ENCODE data around the gene PBRM1.

The PBRM1 gene

GRCh38 chr3:52574056-52574965 is 111.4 kb downstream of the PBRM1 start:
- in situ Hi-C loops (cut with HindIII; ENCODE audit: low pct_unique_long_range_greater_than_20kb, low sequenced_read_pairs): no loop called here
- no peak for DNase-seq (ENCODE audit: low read depth in 1 of 2, low spot score in 1 of 2)
- TF ChIP-seq JUND (IDR thresholded peaks at IDR 0.05; ENCODE audit: low read depth): no peak

GRCh38 chr3:52572221-52572620 is 113.5 kb downstream of the PBRM1 start:
- TF ChIP-seq JUND (IDR thresholded peaks at IDR 0.05; ENCODE audit: low read depth): no peak
- in situ Hi-C loops (cut with HindIII; ENCODE audit: low pct_unique_long_range_greater_than_20kb, low sequenced_read_pairs): no loop called here

GRCh38 chr3:52570076-52570475 is 115.6 kb downstream of the PBRM1 start:
- in situ Hi-C loops (cut with HindIII; ENCODE audit: low pct_unique_long_range_greater_than_20kb, low sequenced_read_pairs): no loop called here
- DNase-seq (ENCODE audit: low read depth in 1 of 2, low spot score in 1 of 2): no peak
- TF ChIP-seq JUND (IDR thresholded peaks at IDR 0.05; ENCODE audit: low read depth): no peak

More at GRCh38 chr3:52572221-52572620, 113.5 kb downstream of the PBRM1 start:
- DNase-seq (ENCODE audit: low read depth in 1 of 2, low spot score in 1 of 2): no peak

DNA sequence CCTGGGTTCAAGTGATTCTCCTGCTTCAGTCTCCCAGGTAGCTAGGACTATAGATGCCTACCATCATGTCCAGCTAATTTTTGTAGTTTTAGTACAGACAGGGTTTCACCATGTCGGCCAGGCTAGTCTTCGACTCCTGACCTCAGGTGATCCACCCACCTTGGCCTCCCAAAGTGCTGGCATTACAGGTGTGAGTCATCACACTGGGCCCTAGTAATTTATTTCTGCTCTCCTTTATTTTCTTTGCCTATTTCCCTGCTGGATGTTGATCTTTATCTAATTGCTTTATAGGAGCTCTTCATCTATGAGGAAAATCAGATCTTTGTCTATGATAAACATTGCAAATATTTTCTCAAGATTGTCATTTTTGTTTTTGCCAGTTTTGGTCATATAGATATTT is 117.6 kb downstream of the PBRM1 start:
- in situ Hi-C loops (cut with HindIII; ENCODE audit: low pct_unique_long_range_greater_than_20kb, low sequenced_read_pairs): no loop called here
- no peak for TF ChIP-seq JUND (IDR thresholded peaks at IDR 0.05; ENCODE audit: low read depth)
- no peak for DNase-seq (ENCODE audit: low read depth in 1 of 2, low spot score in 1 of 2)

DNA sequence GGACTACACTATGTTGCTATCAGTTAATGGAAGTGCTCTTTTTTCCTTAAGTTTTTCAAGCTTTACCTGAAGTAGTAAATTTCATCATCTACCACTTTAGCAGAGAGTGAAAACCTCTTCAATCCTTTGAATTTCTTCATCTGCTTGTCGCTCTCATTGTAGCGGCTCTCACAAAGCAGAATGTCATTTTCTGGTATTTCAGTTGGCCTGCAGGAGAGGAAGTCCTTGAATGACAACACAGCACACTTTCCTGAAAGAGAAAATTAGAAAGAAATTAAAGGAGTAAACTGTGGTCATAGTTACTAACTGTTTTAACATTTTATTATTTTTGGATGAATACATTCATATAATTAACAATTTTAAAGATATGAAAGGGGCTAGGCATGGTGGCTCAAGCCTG is 121.7 kb downstream of the PBRM1 start:
- TF ChIP-seq JUND (IDR thresholded peaks at IDR 0.05; ENCODE audit: low read depth): no peak
- no peak for DNase-seq (ENCODE audit: low read depth in 1 of 2, low spot score in 1 of 2)
- in situ Hi-C loops (cut with HindIII; ENCODE audit: low pct_unique_long_range_greater_than_20kb, low sequenced_read_pairs): no loop called here

DNA sequence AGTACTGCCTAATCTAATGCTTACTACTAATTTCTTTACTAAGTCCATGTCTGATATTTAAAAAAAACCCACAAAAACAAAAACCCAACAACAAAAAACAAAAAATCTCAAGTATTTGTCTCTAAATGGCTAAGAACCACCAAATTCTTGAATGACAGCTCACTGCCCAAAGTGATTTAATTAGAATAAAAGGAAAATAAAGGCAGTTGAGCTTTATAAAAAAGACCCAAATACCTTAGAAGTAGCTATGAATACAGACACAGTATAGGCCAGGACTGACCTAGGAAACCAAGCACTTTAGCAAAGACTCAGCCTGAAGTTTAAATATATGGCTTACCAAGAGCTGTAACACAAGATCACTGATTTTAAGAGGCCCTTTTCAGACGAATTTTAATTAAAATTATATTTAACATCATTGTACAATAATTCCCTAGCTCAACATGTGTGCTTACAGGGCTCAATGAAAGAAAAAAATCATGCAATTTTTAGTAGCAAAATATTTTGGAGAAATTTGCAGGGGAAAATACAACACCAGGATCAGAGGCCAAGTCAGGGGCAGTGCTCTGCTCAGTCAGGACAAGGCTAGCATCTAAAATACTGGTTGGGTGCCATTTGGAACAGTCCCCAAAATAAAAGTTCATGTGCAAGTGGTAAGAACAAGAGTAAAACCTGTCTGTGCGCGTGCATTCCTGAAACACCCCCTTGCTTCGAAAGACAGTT is 124.5 kb downstream of the PBRM1 start:
- no peak for TF ChIP-seq JUND (IDR thresholded peaks at IDR 0.05; ENCODE audit: low read depth)
- in situ Hi-C loops (cut with HindIII; ENCODE audit: low pct_unique_long_range_greater_than_20kb, low sequenced_read_pairs): no loop called here
- DNase-seq (ENCODE audit: low read depth in 1 of 2, low spot score in 1 of 2): no peak

DNA sequence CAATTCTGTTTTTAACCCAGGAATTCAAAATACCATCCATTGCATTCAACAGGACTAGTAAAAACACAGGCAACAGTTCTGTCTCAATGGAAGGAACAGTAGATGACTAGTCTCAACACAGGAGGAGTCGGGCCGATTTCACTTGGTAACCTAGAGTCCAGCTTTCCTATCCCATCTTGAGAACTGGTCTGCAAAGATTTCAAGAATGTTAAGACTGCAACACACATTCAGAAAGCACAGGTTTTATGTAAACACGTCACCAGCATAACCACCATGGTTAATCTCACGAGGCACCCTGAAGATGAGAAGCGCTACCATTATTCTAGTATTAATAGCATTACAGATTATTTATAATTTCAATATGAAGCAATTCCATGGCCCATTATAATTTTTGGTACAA is 127.3 kb downstream of the PBRM1 start:
- no peak for TF ChIP-seq JUND (IDR thresholded peaks at IDR 0.05; ENCODE audit: low read depth)
- in situ Hi-C loops (cut with HindIII; ENCODE audit: low pct_unique_long_range_greater_than_20kb, low sequenced_read_pairs): no loop called here
- DNase-seq (ENCODE audit: low read depth in 1 of 2, low spot score in 1 of 2): no peak

DNA sequence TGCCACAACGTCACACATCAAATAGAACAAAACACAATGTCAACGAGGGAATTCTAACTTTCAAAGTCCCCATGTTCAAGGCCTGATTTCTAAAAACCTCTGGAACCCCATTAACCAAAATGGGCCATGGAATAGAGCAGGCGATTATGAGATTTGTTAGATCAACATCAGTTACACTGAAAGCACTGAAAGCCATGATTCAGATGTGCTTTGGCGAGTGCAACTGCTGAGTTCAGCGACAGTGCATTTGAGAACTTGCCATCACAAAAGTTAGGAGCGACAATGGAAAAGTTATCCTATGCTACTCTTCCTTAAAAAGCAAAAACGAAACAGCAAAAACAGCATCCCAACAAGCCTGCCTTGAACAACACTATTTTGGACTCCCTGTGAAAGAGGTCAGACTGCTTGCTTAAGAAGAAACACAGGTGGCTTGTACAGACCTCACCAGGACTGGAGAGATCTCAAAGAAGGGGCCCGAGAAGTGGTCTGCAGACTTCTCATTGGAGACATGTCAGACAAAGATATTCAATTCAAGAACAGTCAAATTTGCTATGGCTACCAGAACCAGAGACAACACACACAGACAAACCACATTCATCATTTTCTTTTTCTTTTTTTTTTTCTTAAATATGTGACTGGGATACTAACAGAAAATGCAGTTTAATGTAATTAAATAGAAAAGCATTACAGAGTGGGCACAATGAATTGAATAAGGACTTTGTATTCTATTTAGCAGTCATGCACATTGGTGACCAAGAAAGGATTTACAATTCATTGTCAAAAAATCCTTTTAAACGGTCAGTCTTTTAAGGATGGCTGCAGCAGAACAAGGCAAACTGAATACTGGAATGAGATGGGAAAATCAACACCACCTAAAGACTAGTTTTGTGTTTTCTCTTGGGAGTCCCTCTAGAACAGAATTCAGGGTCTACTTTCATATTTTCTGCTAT is 128.4 kb downstream of the PBRM1 start:
- no peak for TF ChIP-seq JUND (IDR thresholded peaks at IDR 0.05; ENCODE audit: low read depth)
- in situ Hi-C loops (cut with HindIII; ENCODE audit: low pct_unique_long_range_greater_than_20kb, low sequenced_read_pairs): no loop called here
- DNase-seq (ENCODE audit: low read depth in 1 of 2, low spot score in 1 of 2): no peak

DNA sequence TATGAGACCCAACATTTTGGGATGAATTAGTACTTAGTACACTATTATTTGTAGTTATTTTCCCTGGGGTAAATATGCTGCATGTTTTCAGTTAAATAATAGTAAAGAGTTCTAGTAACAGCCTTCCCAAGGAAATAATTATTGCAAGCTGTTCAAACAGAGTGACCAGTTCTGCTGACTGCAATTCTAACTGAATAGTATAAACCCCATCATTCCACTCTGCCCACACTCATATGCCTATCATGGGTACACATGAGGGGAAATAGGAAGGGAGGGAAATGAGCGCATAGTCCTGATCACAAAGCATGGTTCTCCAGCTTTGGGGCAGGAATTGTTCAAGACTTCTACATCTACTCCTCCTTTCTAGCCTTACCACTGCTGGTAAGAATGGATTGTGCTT is 130.7 kb downstream of the PBRM1 start:
- in situ Hi-C loops (cut with HindIII; ENCODE audit: low pct_unique_long_range_greater_than_20kb, low sequenced_read_pairs): no loop called here
- TF ChIP-seq JUND (IDR thresholded peaks at IDR 0.05; ENCODE audit: low read depth): no peak
- no peak for DNase-seq (ENCODE audit: low read depth in 1 of 2, low spot score in 1 of 2)

DNA sequence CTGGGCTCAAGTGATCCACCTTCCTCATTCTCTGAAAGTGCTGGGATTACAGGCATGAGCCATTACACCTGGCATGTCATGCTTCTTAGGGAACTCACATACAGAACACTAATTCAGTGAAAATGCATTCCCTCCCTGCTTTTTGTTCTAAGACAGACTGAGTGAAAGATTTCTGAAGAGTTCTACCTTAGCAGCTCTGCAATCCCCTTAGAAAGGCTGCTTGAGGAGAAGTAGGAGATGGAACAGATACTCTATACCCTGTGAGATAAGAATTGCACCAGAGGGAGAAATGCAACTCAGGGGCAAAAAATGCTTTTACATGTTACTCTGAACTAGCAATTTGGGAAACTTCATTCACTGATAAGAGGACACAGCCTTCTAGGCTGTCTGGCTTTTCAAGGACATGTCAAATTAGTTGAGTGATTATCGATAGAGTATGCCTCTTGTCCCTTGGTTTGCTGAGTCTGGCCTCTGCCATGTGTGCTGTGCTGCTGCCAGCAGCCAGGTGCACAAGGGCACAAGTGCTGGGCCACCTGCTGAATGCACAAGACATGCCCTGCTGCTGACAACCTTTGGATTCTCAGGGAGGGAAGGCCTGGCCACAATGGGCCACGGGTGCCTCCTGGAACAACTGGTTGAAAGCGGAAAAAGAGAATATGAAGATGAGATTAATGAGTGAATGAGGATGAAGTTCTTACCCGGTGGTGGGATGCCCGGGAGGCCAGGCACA is 131.5 kb downstream of the PBRM1 start:
- in situ Hi-C loops (cut with HindIII; ENCODE audit: low pct_unique_long_range_greater_than_20kb, low sequenced_read_pairs): no loop called here
- DNase-seq (ENCODE audit: low read depth in 1 of 2, low spot score in 1 of 2): no peak
- no peak for TF ChIP-seq JUND (IDR thresholded peaks at IDR 0.05; ENCODE audit: low read depth)

DNA sequence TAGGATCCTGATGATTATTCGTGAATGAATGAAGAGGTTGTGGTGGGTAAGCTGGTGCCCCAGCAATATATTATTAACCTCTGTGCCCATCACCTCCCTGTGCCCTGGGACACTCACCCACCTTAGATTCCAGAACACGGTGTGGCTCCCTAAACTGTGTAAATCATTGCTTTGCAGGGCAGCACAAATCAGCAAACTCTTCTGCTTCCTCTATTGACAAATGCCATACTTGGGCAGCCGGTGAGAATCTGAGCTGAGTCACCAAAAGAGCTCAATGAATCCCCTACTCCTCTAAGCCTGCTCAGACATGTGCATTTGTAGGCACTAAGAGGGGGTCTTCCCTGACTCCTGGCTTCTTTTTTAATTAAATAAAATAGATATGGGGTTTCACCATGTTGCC is 133.6 kb downstream of the PBRM1 start:
- no peak for TF ChIP-seq JUND (IDR thresholded peaks at IDR 0.05; ENCODE audit: low read depth)
- in situ Hi-C loops (cut with HindIII; ENCODE audit: low pct_unique_long_range_greater_than_20kb, low sequenced_read_pairs): no loop called here
- no peak for DNase-seq (ENCODE audit: low read depth in 1 of 2, low spot score in 1 of 2)

- no peak for DNase-seq (ENCODE audit: low read depth in 1 of 2, low spot score in 1 of 2)
- TF ChIP-seq JUND (IDR thresholded peaks at IDR 0.05; ENCODE audit: low read depth): no peak
- in situ Hi-C loops (cut with HindIII; ENCODE audit: low pct_unique_long_range_greater_than_20kb, low sequenced_read_pairs): no loop called here
These were observed 134.6 kb downstream of the PBRM1 start for GRCh38 chr3:52551118-52551517.

All from T47D (cell line).